Measurements from ENCODE around the gene ASS1.

- TF ChIP-seq EZH2phosphoT487 (IDR thresholded peaks at IDR 0.05; ENCODE audit: borderline replicate concordance, low read length), result no peak
- TF ChIP-seq CTCF (IDR thresholded peaks at IDR 0.05; ENCODE audit: low read depth, low read length, poor library complexity, severe bottlenecking), result no peak
Observed at GRCh38 chr9:130450344-130451003, 5.7 kb downstream of the ASS1 start.
